OCI-LY1 (cell line): Measurements from ENCODE around the gene LTBP3.

Experiments
- EZH2 ChIP-seq: fragments of 200-600 bp; sonication (generic), shearing (Covaris generic); IDR thresholded peaks from 2 replicates; pipeline ENCODE4 v1.8.0; 2017; ENCODE audit warnings: borderline replicate concordance, mixed run types, mild to moderate bottlenecking, antibody characterized with exemption, low read length, moderate library complexity, mixed read lengths
- TF ChIP-seq, protein P1 (sequence below): fragments of 200-600 bp; sonication (generic), shearing (Covaris generic); IDR thresholded peaks from 2 replicates; pipeline ENCODE4 v1.5.1; 2017; ENCODE audit warnings: mild to moderate bottlenecking, antibody characterized with exemption, low read length, moderate library complexity, mixed read lengths

DNA sequence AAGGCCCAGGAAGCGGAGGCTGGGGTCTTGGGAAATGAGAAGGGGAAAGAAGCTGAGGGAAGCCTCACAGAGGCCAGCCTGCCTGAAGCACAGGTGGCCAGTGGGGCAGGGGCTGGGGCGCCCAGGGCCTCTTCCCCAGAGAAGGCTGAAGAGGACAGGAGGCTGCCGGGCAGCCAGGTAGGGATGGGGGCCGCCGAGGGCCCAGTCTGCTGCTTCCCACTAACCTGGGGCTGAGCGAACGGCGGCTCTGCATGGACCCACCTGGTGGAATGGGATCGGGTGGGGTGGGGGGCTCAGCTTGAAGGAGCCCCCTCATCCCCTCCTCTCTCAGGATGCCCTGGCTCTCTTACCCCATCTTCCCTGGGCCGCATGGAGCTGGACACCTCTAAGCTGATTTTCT is 25.4 kb upstream of the LTBP3 start:
- TF ChIP-seq, protein P1, sequence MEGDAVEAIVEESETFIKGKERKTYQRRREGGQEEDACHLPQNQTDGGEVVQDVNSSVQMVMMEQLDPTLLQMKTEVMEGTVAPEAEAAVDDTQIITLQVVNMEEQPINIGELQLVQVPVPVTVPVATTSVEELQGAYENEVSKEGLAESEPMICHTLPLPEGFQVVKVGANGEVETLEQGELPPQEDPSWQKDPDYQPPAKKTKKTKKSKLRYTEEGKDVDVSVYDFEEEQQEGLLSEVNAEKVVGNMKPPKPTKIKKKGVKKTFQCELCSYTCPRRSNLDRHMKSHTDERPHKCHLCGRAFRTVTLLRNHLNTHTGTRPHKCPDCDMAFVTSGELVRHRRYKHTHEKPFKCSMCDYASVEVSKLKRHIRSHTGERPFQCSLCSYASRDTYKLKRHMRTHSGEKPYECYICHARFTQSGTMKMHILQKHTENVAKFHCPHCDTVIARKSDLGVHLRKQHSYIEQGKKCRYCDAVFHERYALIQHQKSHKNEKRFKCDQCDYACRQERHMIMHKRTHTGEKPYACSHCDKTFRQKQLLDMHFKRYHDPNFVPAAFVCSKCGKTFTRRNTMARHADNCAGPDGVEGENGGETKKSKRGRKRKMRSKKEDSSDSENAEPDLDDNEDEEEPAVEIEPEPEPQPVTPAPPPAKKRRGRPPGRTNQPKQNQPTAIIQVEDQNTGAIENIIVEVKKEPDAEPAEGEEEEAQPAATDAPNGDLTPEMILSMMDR: no peak
- TF ChIP-seq EZH2: no peak
